Ovary (tissue), 3 donors: ENCODE results near the gene KDM5A.
"Not testable (repeated sequence)": the region's sequence is repeated elsewhere in the genome, so short reads cannot be mapped to it uniquely, and the experiment has no call there.

Experiments
- EP300 ChIP-seq: sonication (generic); formaldehyde crosslinking; IDR thresholded peaks from one replicate; pipeline ENCODE4 v1.6.1; 2017; ENCODE audit warnings: antibody characterized with exemption
- POLR2A ChIP-seq: fragments of 450-650 bp; IDR thresholded peaks from one replicate; pipeline ENCODE4 v1.6.1; 2017; ENCODE audit warnings: antibody characterized with exemption, mild to moderate bottlenecking, moderate library complexity
- TF ChIP-seq, protein P1 (sequence below), 3 donors: fragments of 450-650 bp in 2 of 3; fragments of 200-600 bp in 1 of 3; IDR thresholded peaks; one replicate each; pipeline versions ENCODE4 v1.5.1 to v1.8.0; 2016 to 2022; ENCODE audit warnings: antibody characterized with exemption in 3 of 3, mild to moderate bottlenecking in 1 of 3
- donor health status: DM: no; HTN: no; CAD: no.

DNA sequence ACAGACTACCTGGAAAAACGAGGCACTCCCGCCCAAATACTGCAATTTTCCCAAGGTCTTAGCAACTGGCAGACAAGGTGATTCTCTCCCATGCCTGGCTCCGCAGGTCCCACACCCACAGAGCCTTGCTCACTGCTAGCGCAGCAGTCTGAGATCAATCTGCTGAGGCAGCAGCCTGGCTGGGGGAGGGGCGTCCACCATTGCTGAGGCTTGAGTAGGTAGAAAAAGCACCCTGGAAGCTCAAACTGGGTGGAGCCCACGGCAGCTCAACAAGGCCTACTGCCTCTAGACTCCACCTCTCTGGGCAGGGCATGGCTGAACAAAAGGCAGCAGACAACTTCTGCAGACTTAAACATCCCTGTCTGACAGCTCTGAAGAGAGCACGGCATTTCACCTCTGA, 46.1 kb downstream of the KDM5A start:
- TF ChIP-seq, protein P1, sequence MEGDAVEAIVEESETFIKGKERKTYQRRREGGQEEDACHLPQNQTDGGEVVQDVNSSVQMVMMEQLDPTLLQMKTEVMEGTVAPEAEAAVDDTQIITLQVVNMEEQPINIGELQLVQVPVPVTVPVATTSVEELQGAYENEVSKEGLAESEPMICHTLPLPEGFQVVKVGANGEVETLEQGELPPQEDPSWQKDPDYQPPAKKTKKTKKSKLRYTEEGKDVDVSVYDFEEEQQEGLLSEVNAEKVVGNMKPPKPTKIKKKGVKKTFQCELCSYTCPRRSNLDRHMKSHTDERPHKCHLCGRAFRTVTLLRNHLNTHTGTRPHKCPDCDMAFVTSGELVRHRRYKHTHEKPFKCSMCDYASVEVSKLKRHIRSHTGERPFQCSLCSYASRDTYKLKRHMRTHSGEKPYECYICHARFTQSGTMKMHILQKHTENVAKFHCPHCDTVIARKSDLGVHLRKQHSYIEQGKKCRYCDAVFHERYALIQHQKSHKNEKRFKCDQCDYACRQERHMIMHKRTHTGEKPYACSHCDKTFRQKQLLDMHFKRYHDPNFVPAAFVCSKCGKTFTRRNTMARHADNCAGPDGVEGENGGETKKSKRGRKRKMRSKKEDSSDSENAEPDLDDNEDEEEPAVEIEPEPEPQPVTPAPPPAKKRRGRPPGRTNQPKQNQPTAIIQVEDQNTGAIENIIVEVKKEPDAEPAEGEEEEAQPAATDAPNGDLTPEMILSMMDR (IDR thresholded peaks at IDR 0.05): not testable (repeated sequence)
- not testable (repeated sequence) for TF ChIP-seq POLR2A, EP300
